Activated CD8-positive, alpha-beta T cell treated with anti-CD3 and anti-CD28 coated beads for 36 hours (primary cell): ENCODE data around the gene SOX10. TPM values are rescaled to one million over a fixed set of nuclear protein-coding genes. Genes with fewer than 3 reads are reported as not detected.

Experiments used
- ATAC-seq: fragments of 200-7000 bp; cut with Tn5 transposase; one replicate; pipeline ENCODE4 v1.10.0; 2021; ENCODE audit warnings: mild to moderate bottlenecking, moderate library complexity
- CTCF ChIA-PET: fragments of 350-600 bp; sonication (Branson Sonifier 250); formaldehyde crosslinking; loops from one replicate; lab custom pipeline; 2021; ENCODE audit warnings: antibody characterized with exemption; lab: Charles Lee
- POLR2A ChIA-PET: fragments of 350-600 bp; sonication (Branson Sonifier 250); formaldehyde crosslinking; loops from one replicate; lab custom pipeline; 2021; ENCODE audit warnings: antibody characterized with exemption; lab: Charles Lee
- DNase-seq: peaks from one replicate; pipeline ENCODE4 v3.0.0-alpha.2; 2020
- H3K27ac Mint-ChIP-seq: one replicate; pipeline ENCODE4 v1.8.0; 2021; ENCODE audit warnings: mild to moderate bottlenecking, mixed read lengths
- H3K27me3 Mint-ChIP-seq: one replicate; pipeline ENCODE4 v1.8.0; 2021; ENCODE audit warnings: mixed read lengths
- H3K36me3 Mint-ChIP-seq: one replicate; pipeline ENCODE4 v1.8.0; 2021; ENCODE audit warnings: low read depth, mixed read lengths
- H3K4me1 Mint-ChIP-seq: one replicate; pipeline ENCODE4 v1.8.0; 2021; ENCODE audit warnings: low read depth, mixed read lengths
- H3K4me3 Mint-ChIP-seq: one replicate; pipeline ENCODE4 v1.8.0; 2021; ENCODE audit warnings: mild to moderate bottlenecking, moderate library complexity, mixed read lengths
- H3K9me3 Mint-ChIP-seq: one replicate; pipeline ENCODE4 v1.8.0; 2021; ENCODE audit warnings: mixed read lengths
- intact Hi-C: fragments of 100-400 bp; cut with micrococcal nuclease; formaldehyde crosslinking; loops from one replicate; pipeline ENCODE4 v1.10.0; 2022
- total RNA-seq, 2 experiments: library from RNA; stranded (reverse); gene quantifications; one replicate each; pipeline ENCODE4 v1.2.3, GENCODE V29; 2021
- TF ChIP-seq, protein P1 (sequence below): fragments of 200-600 bp; IDR thresholded peaks from one replicate; pipeline ENCODE4 v1.8.0; 2022; ENCODE audit warnings: antibody characterized with exemption, mild to moderate bottlenecking

The SOX10 gene
- total RNA-seq, 2 experiments from 2014 or later, result not detected

DNA sequence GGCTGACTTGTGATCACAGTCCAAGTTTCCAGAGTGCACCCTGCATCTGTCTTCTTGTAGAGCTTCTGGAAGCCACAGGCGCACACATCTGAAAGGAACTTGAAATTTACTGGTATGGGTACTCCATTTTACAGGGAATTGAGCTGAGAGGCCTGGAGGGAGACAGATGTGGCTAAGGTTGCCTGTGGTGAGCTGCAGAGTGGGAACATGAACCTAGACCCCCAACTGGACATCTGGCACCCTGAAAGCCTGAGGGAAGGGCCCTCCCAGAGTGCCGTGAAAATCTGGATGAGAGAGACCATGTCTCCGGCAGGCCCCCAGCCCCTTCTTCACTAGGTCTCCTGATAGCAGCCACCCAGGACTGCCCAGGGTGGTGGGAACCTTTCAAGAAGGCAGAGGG lies 22.6 kb upstream of the SOX10 start:
- H3K9me3 Mint-ChIP-seq, result no peaks in the 10 kb centered on the region
- no peak overlapping the region for H3K27ac Mint-ChIP-seq
- ATAC-seq (no peak), DNase-seq (no peak)
- ChIA-PET POLR2A (no interaction called here), CTCF (interaction anchor here (0.7 to 1.1 kb wide), 2 partner anchors 8 to 46 kb away, joined by 3 read pairs; no protein-coding TSS in a partner anchor)
- intact Hi-C loops, result no loop called here
- no peak overlapping the region for H3K4me3 Mint-ChIP-seq
- peaks cover 8% of the 10 kb centered on the region for H3K4me1 Mint-ChIP-seq
- H3K36me3 Mint-ChIP-seq, result no peaks in the 10 kb centered on the region
- H3K27me3 Mint-ChIP-seq, result no peaks in the 10 kb centered on the region
- TF ChIP-seq, protein P1, sequence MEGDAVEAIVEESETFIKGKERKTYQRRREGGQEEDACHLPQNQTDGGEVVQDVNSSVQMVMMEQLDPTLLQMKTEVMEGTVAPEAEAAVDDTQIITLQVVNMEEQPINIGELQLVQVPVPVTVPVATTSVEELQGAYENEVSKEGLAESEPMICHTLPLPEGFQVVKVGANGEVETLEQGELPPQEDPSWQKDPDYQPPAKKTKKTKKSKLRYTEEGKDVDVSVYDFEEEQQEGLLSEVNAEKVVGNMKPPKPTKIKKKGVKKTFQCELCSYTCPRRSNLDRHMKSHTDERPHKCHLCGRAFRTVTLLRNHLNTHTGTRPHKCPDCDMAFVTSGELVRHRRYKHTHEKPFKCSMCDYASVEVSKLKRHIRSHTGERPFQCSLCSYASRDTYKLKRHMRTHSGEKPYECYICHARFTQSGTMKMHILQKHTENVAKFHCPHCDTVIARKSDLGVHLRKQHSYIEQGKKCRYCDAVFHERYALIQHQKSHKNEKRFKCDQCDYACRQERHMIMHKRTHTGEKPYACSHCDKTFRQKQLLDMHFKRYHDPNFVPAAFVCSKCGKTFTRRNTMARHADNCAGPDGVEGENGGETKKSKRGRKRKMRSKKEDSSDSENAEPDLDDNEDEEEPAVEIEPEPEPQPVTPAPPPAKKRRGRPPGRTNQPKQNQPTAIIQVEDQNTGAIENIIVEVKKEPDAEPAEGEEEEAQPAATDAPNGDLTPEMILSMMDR, result no peak

DNA sequence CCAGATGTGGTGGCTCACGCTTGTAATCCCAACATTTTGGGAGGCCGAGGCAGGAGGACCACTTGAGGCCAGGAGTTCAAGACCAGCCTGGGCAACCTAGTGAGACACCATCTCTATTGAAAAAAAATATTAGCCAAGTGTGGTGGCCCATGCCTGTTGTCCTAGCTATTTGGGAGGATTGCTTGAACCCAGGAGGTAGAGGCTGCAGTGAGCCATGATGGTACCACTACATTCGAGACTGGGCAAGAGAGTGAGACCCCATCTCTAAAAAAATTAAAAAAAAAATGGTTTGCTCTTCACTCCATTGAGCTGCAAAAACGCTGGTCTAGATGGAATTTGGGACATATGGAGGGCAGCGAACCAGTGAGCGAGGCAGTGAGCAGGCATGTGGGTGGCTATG lies 21.6 kb upstream of the SOX10 start:
- no peak for DNase-seq
- intact Hi-C loops, result no loop called here
- H3K27me3 Mint-ChIP-seq, result no peaks in the 10 kb centered on the region
- ChIA-PET CTCF (no interaction called here), POLR2A (interaction anchor here (0.6 kb wide), 1 partner anchor 32 kb away, joined by 3 read pairs; no protein-coding TSS in a partner anchor)
- no peak for ATAC-seq
- H3K27ac Mint-ChIP-seq, result no peak overlapping the region
- peaks cover 8% of the 10 kb centered on the region for H3K4me1 Mint-ChIP-seq
- TF ChIP-seq, protein P1, result no peak
- no peaks in the 10 kb centered on the region for H3K9me3 Mint-ChIP-seq
- no peaks in the 10 kb centered on the region for H3K36me3 Mint-ChIP-seq
- no peak overlapping the region for H3K4me3 Mint-ChIP-seq

DNA sequence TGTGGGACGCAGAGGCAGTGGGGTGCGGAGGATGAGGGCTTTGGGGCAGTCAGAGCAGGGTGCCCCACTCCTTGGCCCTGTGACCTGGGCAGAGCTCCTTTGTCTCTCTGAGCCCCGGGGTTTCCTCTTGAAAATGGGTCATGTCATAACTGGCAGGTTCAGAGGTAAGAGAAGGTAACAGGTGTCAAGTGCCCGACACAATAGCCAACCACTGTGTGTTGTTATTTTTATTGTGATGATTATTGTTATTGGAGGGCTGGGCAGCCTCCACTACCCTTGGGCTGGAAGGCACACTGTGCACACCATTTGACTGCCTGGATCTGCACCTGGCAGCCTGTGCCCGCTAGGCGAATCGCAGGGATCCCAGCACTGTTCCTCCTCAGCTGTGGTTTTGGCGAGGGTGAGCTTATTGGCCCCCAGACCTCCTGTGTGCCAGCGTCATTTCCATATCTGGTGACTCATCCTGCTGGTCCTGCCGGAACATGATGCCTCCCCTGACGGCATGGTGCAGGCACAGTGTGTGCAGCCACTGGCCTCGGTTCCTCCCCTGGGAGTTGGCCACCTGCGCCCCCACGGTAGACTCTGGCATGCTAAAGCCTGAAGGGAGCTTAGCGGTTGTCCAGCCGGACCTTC lies 15.4 kb upstream of the SOX10 start:
- no peak for ATAC-seq
- intact Hi-C loops, result no loop called here
- H3K4me1 Mint-ChIP-seq, result peaks cover 21% of the 10 kb centered on the region
- peak; percentile 14 for DNase-seq
- H3K4me3 Mint-ChIP-seq, result no peak overlapping the region
- TF ChIP-seq, protein P1, result no peak
- H3K27me3 Mint-ChIP-seq, result no peaks in the 10 kb centered on the region
- no peak overlapping the region for H3K27ac Mint-ChIP-seq
- H3K9me3 Mint-ChIP-seq, result no peaks in the 10 kb centered on the region
- H3K36me3 Mint-ChIP-seq, result no peaks in the 10 kb centered on the region
- ChIA-PET CTCF (interaction anchor here (1.2 kb wide), 1 partner anchor 52 kb away, joined by 3 read pairs; no protein-coding TSS in a partner anchor), POLR2A (interaction anchor here (0.7 kb wide), 1 partner anchor 8 kb away, joined by 3 read pairs; no protein-coding TSS in a partner anchor)

DNA sequence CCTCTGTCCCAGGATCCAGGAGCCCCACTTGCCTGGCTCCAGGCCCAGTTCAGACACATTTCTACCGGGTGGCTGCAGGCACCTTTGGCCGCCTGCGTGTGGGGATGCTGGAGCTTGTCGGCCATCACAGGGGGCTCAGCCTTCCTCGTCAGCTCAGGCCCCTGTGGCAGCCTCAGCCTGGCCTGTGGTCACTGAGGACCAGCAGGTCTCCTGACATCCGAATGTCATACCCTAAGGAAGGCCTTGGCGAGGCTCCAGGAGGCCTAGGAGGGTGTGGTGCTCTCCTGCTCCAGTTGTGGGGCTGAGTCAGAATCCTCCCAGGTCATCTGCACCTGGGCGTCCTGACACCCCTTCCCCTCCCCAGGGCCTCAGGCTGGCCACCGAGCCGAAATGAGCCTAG lies 14.9 kb upstream of the SOX10 start:
- ChIA-PET POLR2A (no interaction called here), CTCF (no interaction called here)
- TF ChIP-seq, protein P1, result no peak
- Mint-ChIP-seq H3K9me3 (no peaks in the 10 kb centered on the region), H3K27ac (no peak overlapping the region), H3K36me3 (no peaks in the 10 kb centered on the region), H3K27me3 (no peaks in the 10 kb centered on the region), H3K4me3 (no peak overlapping the region), H3K4me1 (peaks cover 22% of the 10 kb centered on the region)
- intact Hi-C loops, result no loop called here
- no peak for DNase-seq
- ATAC-seq, result no peak

DNA sequence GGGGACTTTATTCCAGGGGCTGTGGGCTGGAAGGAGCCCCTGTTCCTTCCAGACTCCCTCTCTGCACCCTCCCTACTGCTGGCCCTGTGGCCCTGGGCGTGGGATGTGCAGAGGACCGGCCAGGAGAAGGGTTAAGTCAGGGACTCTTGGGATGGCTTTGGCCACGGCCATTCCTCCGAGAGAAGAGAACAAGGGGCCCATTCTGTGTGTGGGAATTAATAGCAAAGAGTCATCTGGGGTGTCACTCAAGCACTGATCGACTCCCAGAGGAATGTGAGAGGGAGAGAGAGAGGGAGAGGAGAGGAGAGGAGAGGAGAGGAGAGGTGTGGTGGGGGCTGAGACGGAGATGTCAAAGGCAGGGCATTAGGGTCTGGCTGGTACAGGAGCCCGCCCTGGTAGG lies 14.2 kb upstream of the SOX10 start:
- Mint-ChIP-seq H3K27me3 (no peaks in the 10 kb centered on the region), H3K36me3 (no peaks in the 10 kb centered on the region), H3K4me3 (no peak overlapping the region), H3K9me3 (no peaks in the 10 kb centered on the region), H3K27ac (no peak overlapping the region), H3K4me1 (peaks cover 25% of the 10 kb centered on the region)
- DNase-seq (no peak), ATAC-seq (no peak)
- POLR2A ChIA-PET, result no interaction called here
- intact Hi-C loops, result no loop called here
- TF ChIP-seq, protein P1, result no peak
- CTCF ChIA-PET, result no interaction called here
